Measurements from ENCODE around the gene KRTAP27-1.

Gene KRTAP27-1, protein sequence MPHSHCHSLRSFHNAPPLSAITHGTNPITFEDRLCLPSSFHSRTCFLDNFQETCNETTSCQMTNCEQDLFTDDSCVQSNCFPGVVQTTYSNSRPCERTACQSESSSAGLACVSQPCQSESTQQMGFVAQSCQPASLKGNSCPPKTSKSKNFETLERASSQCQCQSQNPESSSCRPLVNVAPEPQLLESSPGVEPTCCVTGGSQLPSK

DNA sequence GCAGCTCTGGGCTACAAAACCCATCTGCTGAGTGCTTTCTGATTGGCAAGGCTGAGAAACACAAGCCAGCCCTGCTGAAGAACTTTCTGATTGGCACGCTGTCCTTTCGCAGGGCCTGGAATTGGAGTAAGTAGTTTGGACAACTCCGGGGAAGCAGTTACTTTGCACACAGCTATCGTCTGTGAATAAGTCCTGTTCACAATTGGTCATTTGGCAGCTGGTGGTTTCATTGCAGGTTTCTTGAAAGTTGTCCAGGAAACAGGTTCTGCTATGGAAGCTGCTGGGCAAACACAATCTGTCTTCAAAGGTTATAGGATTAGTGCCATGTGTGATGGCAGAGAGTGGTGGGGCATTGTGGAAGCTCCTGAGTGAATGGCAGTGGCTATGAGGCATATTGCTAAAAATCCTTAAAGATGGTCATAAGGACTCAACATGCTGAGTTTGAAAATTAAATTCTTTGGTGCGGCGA, at the start of gene KRTAP27-1:
TSS of gene KRTAP27-1 (minus strand) at position 419 of the 469 bp plus-strand sequence. CDS start at position 393, 26 bp downstream.
- no peak within 1 kb of the TSS for H3K4me2 ChIP-seq (ENCODE audit: low read length)
- no peaks in the 10 kb centered on the region for H3K79me2 ChIP-seq (ENCODE audit: insufficient read depth, low read length)
- H3K9ac ChIP-seq (ENCODE audit: low read length), result no peak within 1 kb of the TSS
- no peaks in the 10 kb centered on the region for H3K9me2 ChIP-seq (ENCODE audit: low read depth, low read length)
- H3K36me3 ChIP-seq (ENCODE audit: insufficient read depth, low read length), result no peaks in the 10 kb centered on the region
- TF ChIP-seq EZH2 (IDR thresholded peaks at IDR 0.05; ENCODE audit: borderline replicate concordance, low read length), result no peak
- TF ChIP-seq, protein P1, sequence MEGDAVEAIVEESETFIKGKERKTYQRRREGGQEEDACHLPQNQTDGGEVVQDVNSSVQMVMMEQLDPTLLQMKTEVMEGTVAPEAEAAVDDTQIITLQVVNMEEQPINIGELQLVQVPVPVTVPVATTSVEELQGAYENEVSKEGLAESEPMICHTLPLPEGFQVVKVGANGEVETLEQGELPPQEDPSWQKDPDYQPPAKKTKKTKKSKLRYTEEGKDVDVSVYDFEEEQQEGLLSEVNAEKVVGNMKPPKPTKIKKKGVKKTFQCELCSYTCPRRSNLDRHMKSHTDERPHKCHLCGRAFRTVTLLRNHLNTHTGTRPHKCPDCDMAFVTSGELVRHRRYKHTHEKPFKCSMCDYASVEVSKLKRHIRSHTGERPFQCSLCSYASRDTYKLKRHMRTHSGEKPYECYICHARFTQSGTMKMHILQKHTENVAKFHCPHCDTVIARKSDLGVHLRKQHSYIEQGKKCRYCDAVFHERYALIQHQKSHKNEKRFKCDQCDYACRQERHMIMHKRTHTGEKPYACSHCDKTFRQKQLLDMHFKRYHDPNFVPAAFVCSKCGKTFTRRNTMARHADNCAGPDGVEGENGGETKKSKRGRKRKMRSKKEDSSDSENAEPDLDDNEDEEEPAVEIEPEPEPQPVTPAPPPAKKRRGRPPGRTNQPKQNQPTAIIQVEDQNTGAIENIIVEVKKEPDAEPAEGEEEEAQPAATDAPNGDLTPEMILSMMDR (IDR thresholded peaks at IDR 0.05; ENCODE audit: low read length), result no peak
- H3K27ac ChIP-seq (ENCODE audit: low read depth, low read length, poor library complexity, severe bottlenecking), result no peak within 1 kb of the TSS
- no peaks in the 10 kb centered on the region for H3K27me3 ChIP-seq (ENCODE audit: insufficient read depth, low read length)
- no peaks in the 10 kb centered on the region for H3K9me3 ChIP-seq (ENCODE audit: low read length)
- H4K20me1 ChIP-seq (ENCODE audit: insufficient read depth, low read length), result no peaks in the 10 kb centered on the region
- H3K4me3 ChIP-seq (ENCODE audit: low read depth, low read length, poor library complexity, severe bottlenecking), result no peak within 1 kb of the TSS
- H3F3A ChIP-seq (ENCODE audit: insufficient read depth, low read length), result no peaks in the 10 kb centered on the region
- H2AFZ ChIP-seq (ENCODE audit: low read length), result no peak within 1 kb of the TSS
- no peaks in the 10 kb centered on the region for H3K4me1 ChIP-seq (ENCODE audit: insufficient read depth, low read length, severe bottlenecking)

DNA sequence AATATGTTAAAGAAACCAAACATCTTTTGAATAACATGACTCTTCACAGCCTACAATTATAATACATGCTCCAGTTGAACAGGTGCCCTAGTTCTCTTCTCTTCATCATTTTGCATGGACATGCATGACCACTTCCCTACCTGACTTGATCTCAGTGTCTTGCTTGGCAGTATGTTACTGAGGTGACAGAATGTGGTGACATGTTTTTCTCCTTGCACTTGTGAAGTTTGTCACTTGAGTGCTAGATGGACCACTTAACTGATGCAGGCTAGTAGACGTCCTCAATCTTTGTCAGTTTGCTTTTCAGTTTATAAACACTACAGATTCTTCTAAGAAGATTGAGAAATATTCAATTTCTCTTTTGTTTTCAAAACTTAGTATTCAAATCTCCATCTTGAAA, 44.7 kb upstream of the KRTAP27-1 start:
- no peaks in the 10 kb centered on the region for H3K9me3 ChIP-seq (ENCODE audit: low read length)
- H3K4me1 ChIP-seq (ENCODE audit: insufficient read depth, low read length, severe bottlenecking), result no peaks in the 10 kb centered on the region
- H3K79me2 ChIP-seq (ENCODE audit: insufficient read depth, low read length), result no peaks in the 10 kb centered on the region
- no peaks in the 10 kb centered on the region for H3K9me2 ChIP-seq (ENCODE audit: low read depth, low read length)
- no peaks in the 10 kb centered on the region for H3F3A ChIP-seq (ENCODE audit: insufficient read depth, low read length)
- H3K4me3 ChIP-seq (ENCODE audit: low read depth, low read length, poor library complexity, severe bottlenecking), result no peak overlapping the region
- H3K27me3 ChIP-seq (ENCODE audit: insufficient read depth, low read length), result no peaks in the 10 kb centered on the region
- H4K20me1 ChIP-seq (ENCODE audit: insufficient read depth, low read length), result no peaks in the 10 kb centered on the region
- TF ChIP-seq, protein P1 (IDR thresholded peaks at IDR 0.05; ENCODE audit: low read length), result no peak
- TF ChIP-seq EZH2 (IDR thresholded peaks at IDR 0.05; ENCODE audit: borderline replicate concordance, low read length), result no peak
- H3K27ac ChIP-seq (ENCODE audit: low read depth, low read length, poor library complexity, severe bottlenecking), result no peak overlapping the region
- no peak overlapping the region for H3K9ac ChIP-seq (ENCODE audit: low read length)
- H2AFZ ChIP-seq (ENCODE audit: low read length), result no peak overlapping the region
- no peaks in the 10 kb centered on the region for H3K36me3 ChIP-seq (ENCODE audit: insufficient read depth, low read length)
- no peak overlapping the region for H3K4me2 ChIP-seq (ENCODE audit: low read length)

DNA sequence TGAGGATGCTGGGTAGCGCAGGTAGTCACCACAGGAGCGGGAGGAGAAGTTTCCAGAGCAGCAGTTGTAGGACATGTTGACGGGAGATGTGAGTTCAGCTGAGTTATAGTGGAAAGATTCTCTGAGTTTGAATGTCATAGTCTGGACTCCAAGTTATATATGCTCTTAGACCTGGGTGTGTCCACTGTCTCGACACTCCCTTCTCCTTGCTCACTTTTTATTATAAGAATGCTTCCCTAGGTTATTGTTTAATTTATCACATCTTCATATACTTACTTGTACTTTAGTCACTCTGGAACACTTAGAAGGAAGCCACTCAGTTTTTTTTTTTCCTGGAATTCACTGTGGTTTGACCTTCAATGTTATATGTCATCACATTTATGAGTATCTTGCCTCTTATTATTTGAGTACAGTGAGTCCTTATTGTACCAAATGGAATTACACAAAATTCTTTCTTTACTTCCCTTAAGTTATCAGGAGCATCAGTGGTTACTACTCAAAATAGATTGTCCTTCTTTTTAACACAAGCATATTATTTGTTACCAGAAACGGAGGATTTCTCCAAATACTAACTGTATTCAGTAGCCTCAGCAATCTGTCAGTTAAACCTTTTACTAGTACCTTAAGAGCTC, 34.8 kb upstream of the KRTAP27-1 start, which contains the start of gene KRTAP13-2:
TSS of gene KRTAP13-2 (minus strand) at position 133 of the 632 bp plus-strand sequence. CDS start at position 75, 58 bp downstream.
- Histone ChIP-seq H3K79me2 (ENCODE audit: insufficient read depth, low read length) (no peaks in the 10 kb centered on the region), H3F3A (ENCODE audit: insufficient read depth, low read length) (no peaks in the 10 kb centered on the region), H3K36me3 (ENCODE audit: insufficient read depth, low read length) (no peaks in the 10 kb centered on the region), H2AFZ (ENCODE audit: low read length) (no peak within 1 kb of the TSS), H3K4me2 (ENCODE audit: low read length) (no peak within 1 kb of the TSS), H3K9me2 (ENCODE audit: low read depth, low read length) (no peaks in the 10 kb centered on the region), H3K9ac (ENCODE audit: low read length) (no peak within 1 kb of the TSS), H3K4me1 (ENCODE audit: insufficient read depth, low read length, severe bottlenecking) (no peaks in the 10 kb centered on the region), H3K27me3 (ENCODE audit: insufficient read depth, low read length) (no peaks in the 10 kb centered on the region), H3K9me3 (ENCODE audit: low read length) (no peaks in the 10 kb centered on the region), H4K20me1 (ENCODE audit: insufficient read depth, low read length) (no peaks in the 10 kb centered on the region), H3K4me3 (ENCODE audit: low read depth, low read length, poor library complexity, severe bottlenecking) (no peak within 1 kb of the TSS), H3K27ac (ENCODE audit: low read depth, low read length, poor library complexity, severe bottlenecking) (no peak within 1 kb of the TSS)
- TF ChIP-seq EZH2 (IDR thresholded peaks at IDR 0.05; ENCODE audit: borderline replicate concordance, low read length), result no peak
- TF ChIP-seq, protein P1 (IDR thresholded peaks at IDR 0.05; ENCODE audit: low read length), result no peak

Data from OCI-LY1 (cell line).